ENCODE measurements around the gene MCIDAS. TPM values are rescaled to one million over a fixed set of nuclear protein-coding genes. Genes with fewer than 3 reads are reported as not detected.

Gene MCIDAS
- total RNA-seq, 6 experiments from 2014 or later: not detected

GRCh38 chr5:55226027-55226933, 835 bp downstream of the MCIDAS start:
- H3K27me3 Mint-ChIP-seq (ENCODE audit: insufficient read depth): peaks cover 80% of the 10 kb centered on the region
- H3K36me3 Mint-ChIP-seq (ENCODE audit: low read depth): peaks cover 1% of the 10 kb centered on the region; the same call in 1 of the 2 replicates
- peak; percentile 5 for DNase-seq
- peak overlapping the region; percentile 53; the same call in 1 of the 2 replicates for H3K4me3 Mint-ChIP-seq
- no peak overlapping the region for H3K27ac Mint-ChIP-seq
- H3K9me3 Mint-ChIP-seq: no peaks in the 10 kb centered on the region
- H3K4me1 Mint-ChIP-seq (ENCODE audit: low read depth): peaks cover 21% of the 10 kb centered on the region
- TF ChIP-seq CTCF (IDR thresholded peaks at IDR 0.05): peak; percentile 80

GRCh38 chr5:55225346-55225745, 1.8 kb downstream of the MCIDAS start:
- no peak for DNase-seq
- Mint-ChIP-seq H3K9me3 (no peaks in the 10 kb centered on the region), H3K4me1 (ENCODE audit: low read depth) (peaks cover 15% of the 10 kb centered on the region), H3K36me3 (ENCODE audit: low read depth) (peaks cover 5% of the 10 kb centered on the region; the same call in 1 of the 2 replicates), H3K4me3 (no peak overlapping the region), H3K27me3 (ENCODE audit: insufficient read depth) (peaks cover 80% of the 10 kb centered on the region), H3K27ac (no peak overlapping the region)
- no peak for TF ChIP-seq CTCF (IDR thresholded peaks at IDR 0.05)

GRCh38 chr5:55223812-55224240, 3.3 kb downstream of the MCIDAS start:
- Mint-ChIP-seq H3K4me1 (ENCODE audit: low read depth) (peaks cover 15% of the 10 kb centered on the region), H3K36me3 (ENCODE audit: low read depth) (peaks cover 5% of the 10 kb centered on the region; the same call in 1 of the 2 replicates), H3K27me3 (ENCODE audit: insufficient read depth) (peaks cover 73% of the 10 kb centered on the region), H3K9me3 (no peaks in the 10 kb centered on the region), H3K4me3 (no peak overlapping the region; the same call in 1 of the 2 replicates), H3K27ac (no peak overlapping the region)
- no peak for DNase-seq
- TF ChIP-seq CTCF (IDR thresholded peaks at IDR 0.05): no peak

GRCh38 chr5:55222985-55223811, 3.9 kb downstream of the MCIDAS start:
- no peaks in the 10 kb centered on the region for H3K9me3 Mint-ChIP-seq
- H3K27me3 Mint-ChIP-seq (ENCODE audit: insufficient read depth): peaks cover 67% of the 10 kb centered on the region
- H3K36me3 Mint-ChIP-seq (ENCODE audit: low read depth): peaks cover 5% of the 10 kb centered on the region; the same call in 1 of the 2 replicates

More at GRCh38 chr5:55222985-55223811, 3.9 kb downstream of the MCIDAS start:
- Mint-ChIP-seq H3K27ac (no peak overlapping the region), H3K4me1 (ENCODE audit: low read depth) (peaks cover 15% of the 10 kb centered on the region), H3K4me3 (peak overlapping the region; percentile 28; the same call in 1 of the 2 replicates)
- DNase-seq: no peak
- no peak for TF ChIP-seq CTCF (IDR thresholded peaks at IDR 0.05)

Measured in HFFc6 (cell line).